Epithelial cell of prostate (primary cell): ENCODE results near the gene TCF7L2.
A peak's percentile ranks its signal among the peaks of the same experiment; 100 is the strongest.

Experiments
- DNase-seq: peaks from one replicate; pipeline ENCODE4 v3.0.0-alpha.2; 2011; ENCODE audit warnings: low read depth, low spot score
- H3K27ac ChIP-seq: fragments of 450-650 bp; 2 replicates; pipeline ENCODE4 v1.5.1; 2017; ENCODE audit warnings: mild to moderate bottlenecking

The TCF7L2 gene

GRCh38 chr10:112989826-112990225, 39.8 kb downstream of the TCF7L2 start:
- no peak for DNase-seq
- no peak overlapping the region for H3K27ac ChIP-seq

GRCh38 chr10:112990271-112990670, 40.2 kb downstream of the TCF7L2 start:
- no peak overlapping the region for H3K27ac ChIP-seq

GRCh38 chr10:112991888-112992491, 41.9 kb downstream of the TCF7L2 start:
- peak overlapping the region; percentile 58 for H3K27ac ChIP-seq
- DNase-seq = no peak

More at GRCh38 chr10:112990271-112990670, 40.2 kb downstream of the TCF7L2 start:
- DNase-seq = no peak

GRCh38 chr10:112996462-112996861, 46.4 kb downstream of the TCF7L2 start:
- H3K27ac ChIP-seq = no peak overlapping the region
- DNase-seq = no peak

GRCh38 chr10:112999102-112999501, 49.1 kb downstream of the TCF7L2 start:
- DNase-seq = no peak
- H3K27ac ChIP-seq = no peak overlapping the region

- peak overlapping the region; percentile 21 for H3K27ac ChIP-seq
Measured at GRCh38 chr10:113000442-113000841, 50.4 kb downstream of the TCF7L2 start.

GRCh38 chr10:113000876-113001598, 51.0 kb downstream of the TCF7L2 start:
- no peak for DNase-seq
- H3K27ac ChIP-seq = peak overlapping the region; percentile 21

More at GRCh38 chr10:113000442-113000841, 50.4 kb downstream of the TCF7L2 start:
- DNase-seq = no peak

- no peak overlapping the region for H3K27ac ChIP-seq
- no peak for DNase-seq
Measured at GRCh38 chr10:113001599-113002448, 51.8 kb downstream of the TCF7L2 start.

GRCh38 chr10:113002449-113002777, 52.4 kb downstream of the TCF7L2 start:
- DNase-seq = no peak
- no peak overlapping the region for H3K27ac ChIP-seq

GRCh38 chr10:113003052-113003451, 53.0 kb downstream of the TCF7L2 start:
- no peak for DNase-seq
- no peak overlapping the region for H3K27ac ChIP-seq

GRCh38 chr10:113004069-113004618, 54.1 kb downstream of the TCF7L2 start:
- DNase-seq = no peak
- H3K27ac ChIP-seq = no peak overlapping the region

GRCh38 chr10:113005380-113005779, 55.3 kb downstream of the TCF7L2 start:
- no peak overlapping the region for H3K27ac ChIP-seq
- no peak for DNase-seq

GRCh38 chr10:113006656-113007342, 56.8 kb downstream of the TCF7L2 start:
- DNase-seq = no peak
- H3K27ac ChIP-seq = no peak overlapping the region

- no peak for DNase-seq
- H3K27ac ChIP-seq = no peak overlapping the region
Measured at GRCh38 chr10:113007343-113007771, 57.3 kb downstream of the TCF7L2 start.

- no peak for DNase-seq
- H3K27ac ChIP-seq = no peak overlapping the region
Measured at GRCh38 chr10:113007821-113008220, 57.8 kb downstream of the TCF7L2 start.

- H3K27ac ChIP-seq = no peak overlapping the region
- DNase-seq = no peak
Measured at GRCh38 chr10:113011592-113012374, 61.7 kb downstream of the TCF7L2 start.

- no peak for DNase-seq
Measured at GRCh38 chr10:113015201-113015600, 65.2 kb downstream of the TCF7L2 start.

GRCh38 chr10:113017376-113017775, 67.3 kb downstream of the TCF7L2 start:
- H3K27ac ChIP-seq = no peak overlapping the region
- DNase-seq = no peak

More at GRCh38 chr10:113015201-113015600, 65.2 kb downstream of the TCF7L2 start:
- no peak overlapping the region for H3K27ac ChIP-seq

- no peak overlapping the region for H3K27ac ChIP-seq
- DNase-seq = no peak
Measured at GRCh38 chr10:113018034-113018433, 68.0 kb downstream of the TCF7L2 start.
